Tibial nerve (tissue), 3 donors: ENCODE measurements around the gene PIK3R1.

Experiments used
- POLR2A ChIP-seq, 2 donors: fragments of 450-650 bp; IDR thresholded peaks; one replicate each; pipeline ENCODE4 v1.6.1; 2017; ENCODE audit warnings: antibody characterized with exemption in 2 of 2, mild to moderate bottlenecking in 2 of 2, moderate library complexity in 2 of 2
- TF ChIP-seq, protein P1 (sequence below), 5 experiments: fragments of 200-600 bp in 3 of 5; fragments of 450-650 bp in 2 of 5; sonication (generic) in 3 of 5; IDR thresholded peaks; one replicate each; pipeline ENCODE4 v1.5.1; 2016 to 2019; ENCODE audit warnings: antibody characterized with exemption in 5 of 5, mild to moderate bottlenecking in 3 of 5, moderate library complexity in 2 of 5

GRCh38 chr5:68180121-68181038 is 35.2 kb upstream of the PIK3R1 start:
- no peak for TF ChIP-seq POLR2A (IDR thresholded peaks at IDR 0.05)
- TF ChIP-seq, protein P1, sequence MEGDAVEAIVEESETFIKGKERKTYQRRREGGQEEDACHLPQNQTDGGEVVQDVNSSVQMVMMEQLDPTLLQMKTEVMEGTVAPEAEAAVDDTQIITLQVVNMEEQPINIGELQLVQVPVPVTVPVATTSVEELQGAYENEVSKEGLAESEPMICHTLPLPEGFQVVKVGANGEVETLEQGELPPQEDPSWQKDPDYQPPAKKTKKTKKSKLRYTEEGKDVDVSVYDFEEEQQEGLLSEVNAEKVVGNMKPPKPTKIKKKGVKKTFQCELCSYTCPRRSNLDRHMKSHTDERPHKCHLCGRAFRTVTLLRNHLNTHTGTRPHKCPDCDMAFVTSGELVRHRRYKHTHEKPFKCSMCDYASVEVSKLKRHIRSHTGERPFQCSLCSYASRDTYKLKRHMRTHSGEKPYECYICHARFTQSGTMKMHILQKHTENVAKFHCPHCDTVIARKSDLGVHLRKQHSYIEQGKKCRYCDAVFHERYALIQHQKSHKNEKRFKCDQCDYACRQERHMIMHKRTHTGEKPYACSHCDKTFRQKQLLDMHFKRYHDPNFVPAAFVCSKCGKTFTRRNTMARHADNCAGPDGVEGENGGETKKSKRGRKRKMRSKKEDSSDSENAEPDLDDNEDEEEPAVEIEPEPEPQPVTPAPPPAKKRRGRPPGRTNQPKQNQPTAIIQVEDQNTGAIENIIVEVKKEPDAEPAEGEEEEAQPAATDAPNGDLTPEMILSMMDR (IDR thresholded peaks at IDR 0.05): no peak
